Activated CD8-positive, alpha-beta memory T cell treated with anti-CD3 and anti-CD28 coated beads, Interleukin-2, amount 50 U/mL, for 24 hours (primary cell): ENCODE results near the gene CRYBB2.
"Not testable (repeated sequence)": the region's sequence is repeated elsewhere in the genome, so short reads cannot be mapped to it uniquely, and the experiment has no call there.

Source experiments
- DNase-seq: peaks from one replicate; pipeline ENCODE4 v3.0.0-alpha.2; 2020; ENCODE audit errors: extremely low read depth

CRYBB2 gene

DNA sequence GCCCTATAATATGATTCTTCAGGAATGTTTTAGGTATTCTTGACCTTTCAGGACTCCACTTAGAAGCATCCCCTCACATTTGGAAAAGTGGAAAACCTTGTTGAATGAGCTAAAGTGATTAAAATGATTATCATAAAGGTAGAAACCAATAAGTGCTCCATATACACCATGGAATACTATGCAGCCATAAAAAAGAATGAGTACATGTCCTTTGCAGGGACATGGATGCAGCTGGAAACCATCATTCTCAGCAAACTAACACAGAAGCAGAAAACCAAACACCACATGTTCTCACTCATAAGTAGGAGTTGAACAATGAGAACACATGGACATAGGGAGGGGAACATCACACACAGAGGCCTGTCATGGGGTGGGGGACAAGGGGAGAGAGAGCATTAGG, 14.3 kb downstream of the CRYBB2 start:
- DNase-seq: not testable (repeated sequence)

DNA sequence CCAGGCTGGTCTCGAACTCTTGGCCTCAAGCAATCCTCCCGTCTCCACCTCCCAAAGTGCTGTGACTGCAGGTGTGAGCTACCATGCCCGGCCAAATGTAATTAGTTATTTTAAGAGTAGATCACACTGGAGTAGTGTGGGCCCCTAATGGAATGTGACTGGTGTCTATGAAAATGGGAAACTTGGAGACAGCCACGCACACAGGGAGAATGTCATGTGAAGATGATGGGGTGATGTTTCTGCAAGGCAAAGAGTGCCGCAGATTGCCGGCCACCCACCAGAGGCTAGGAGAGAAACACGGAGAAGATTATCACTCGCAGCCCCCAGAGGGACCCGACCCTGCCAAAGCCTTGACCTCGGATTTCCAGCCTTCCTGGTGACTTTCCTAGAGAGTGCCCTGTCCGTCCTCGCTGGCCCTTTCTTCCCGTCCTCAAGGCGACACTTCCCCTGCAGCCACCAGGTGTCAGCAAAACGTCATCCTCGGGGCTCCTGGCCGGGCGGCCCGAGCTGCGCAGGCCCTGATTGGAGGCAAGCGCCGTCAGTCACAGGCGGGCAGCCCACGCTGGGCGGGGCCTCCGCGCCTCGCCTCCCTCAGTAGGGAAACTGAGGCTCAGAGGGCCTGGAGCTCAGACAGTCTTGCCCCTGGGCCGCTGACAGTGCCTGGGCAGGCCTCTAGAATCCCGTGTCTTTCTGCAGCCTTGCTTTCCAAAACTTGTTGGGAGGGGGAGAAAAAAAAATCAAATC, 16.3 kb downstream of the CRYBB2 start:
- DNase-seq: peak; percentile 23

DNA sequence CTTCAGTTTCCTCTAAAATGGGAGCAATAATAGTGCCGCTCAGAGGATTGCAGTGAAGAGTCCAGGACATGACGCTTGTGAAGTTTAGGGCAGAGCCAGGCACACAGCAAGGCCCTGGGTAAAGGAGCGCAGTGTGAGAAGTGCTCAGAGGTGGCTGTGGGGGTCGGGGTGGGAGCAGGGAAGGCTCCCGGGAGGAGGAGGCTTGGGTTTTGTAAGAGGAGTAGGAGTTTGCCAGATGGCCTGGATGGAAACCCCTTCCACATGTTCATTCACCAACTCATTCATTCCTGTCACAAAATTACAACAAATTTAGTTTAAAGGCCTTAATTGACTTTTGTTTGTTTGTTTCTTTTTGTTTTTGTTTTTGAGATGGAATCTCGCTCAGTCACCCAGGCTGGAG, 17.0 kb downstream of the CRYBB2 start:
- no peak for DNase-seq

DNA sequence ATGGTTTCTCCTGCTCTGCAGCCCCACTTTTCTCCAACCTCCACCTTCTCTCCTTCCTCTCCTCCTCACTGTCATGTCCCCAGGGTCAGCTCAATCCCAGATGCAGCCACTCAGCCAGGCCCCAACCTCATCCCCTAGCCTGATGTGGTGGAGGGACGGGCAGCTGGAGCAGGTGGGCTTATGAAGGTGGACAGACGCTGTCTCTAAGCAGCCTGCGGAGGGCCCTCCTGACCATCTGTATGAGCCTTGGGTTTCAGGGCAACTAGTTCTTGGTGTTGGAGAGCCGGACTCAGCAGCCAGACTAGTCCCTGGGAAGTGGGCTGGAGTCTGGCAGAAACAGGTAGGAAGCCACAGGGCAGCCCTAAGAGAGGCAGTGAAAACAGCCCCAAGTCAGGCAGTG, 18.1 kb downstream of the CRYBB2 start:
- DNase-seq: no peak

DNA sequence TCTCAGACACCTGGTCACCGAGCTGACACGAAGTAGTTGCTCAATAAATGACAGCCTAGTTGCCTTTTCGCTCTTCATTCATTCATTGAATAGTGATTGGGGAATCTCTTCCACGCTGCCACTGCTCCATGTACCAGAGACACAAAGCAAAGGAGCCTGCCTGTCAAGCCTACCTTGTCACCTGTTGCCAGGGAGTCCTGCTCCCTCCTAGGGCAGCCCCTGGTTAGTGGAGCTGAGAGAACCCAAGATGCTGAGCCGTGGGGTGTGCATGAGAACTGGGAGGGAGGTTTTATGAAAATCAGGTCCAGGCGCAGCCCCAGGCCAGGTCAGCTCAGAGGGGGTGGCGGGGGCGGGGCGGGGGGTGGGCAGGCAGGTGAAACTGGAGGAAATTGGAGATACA, 18.6 kb downstream of the CRYBB2 start:
- DNase-seq: not testable (repeated sequence)

DNA sequence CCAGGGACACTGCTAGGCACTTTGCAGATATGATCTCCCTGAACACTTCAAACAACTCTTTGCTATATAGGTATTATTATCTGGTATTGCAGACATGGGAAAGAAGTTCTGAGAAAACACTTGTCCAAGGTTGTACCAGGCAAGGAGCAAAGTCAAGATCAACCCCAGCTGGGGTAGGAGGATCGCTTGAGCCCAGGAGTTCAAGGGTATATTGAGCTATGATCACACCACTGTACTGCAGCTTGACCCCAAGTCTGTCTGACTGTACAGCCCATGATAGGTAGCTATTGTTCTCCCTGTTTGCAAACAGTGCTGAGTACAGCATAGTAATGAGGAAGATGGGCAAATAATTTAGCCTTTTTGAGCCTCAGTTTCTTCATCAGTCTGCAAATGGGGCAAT, 35.7 kb downstream of the CRYBB2 start:
- not testable (repeated sequence) for DNase-seq

GRCh38 chr22:25267567-25267966, 48.1 kb downstream of the CRYBB2 start:
- not testable (repeated sequence) for DNase-seq

GRCh38 chr22:25268902-25269301, 49.5 kb downstream of the CRYBB2 start:
- DNase-seq: not testable (repeated sequence)

DNA sequence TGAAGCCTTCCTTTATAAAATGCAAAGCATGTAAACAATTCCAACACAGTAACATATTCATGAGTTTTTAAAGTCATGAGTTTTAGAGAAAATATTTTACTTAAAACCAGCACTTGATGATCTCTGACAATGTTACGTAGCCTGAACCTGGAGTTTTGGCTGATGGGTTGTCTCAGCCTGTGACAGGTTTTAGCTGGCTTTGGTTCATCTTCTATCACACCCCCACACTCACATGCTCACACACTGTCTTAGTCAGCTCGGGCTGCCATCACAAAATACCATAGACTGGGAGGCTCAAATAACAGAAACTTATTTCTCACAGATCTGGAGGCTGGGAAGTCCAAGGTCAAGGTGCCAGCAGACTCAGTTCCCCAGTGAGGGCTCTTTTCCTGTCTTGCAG, 50.6 kb downstream of the CRYBB2 start:
- not testable (repeated sequence) for DNase-seq

DNA sequence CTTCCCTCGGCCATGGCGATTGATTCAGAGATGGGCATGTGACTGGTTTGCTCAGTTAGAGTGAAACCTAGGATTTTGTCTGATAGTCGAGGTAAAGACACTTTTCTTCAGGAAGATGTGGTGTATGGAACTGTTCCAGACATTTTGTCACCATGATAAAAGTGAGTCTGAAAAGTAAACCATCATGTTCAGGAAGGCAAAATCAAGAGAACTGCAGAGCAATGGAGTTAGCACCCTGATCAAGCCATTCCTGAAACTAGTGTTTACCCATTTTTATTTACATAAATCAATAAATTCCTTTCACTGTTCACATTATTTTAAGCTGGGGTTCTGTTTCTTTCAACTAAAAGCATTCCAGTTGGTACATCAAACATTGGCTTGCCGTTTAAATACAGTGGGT, 53.8 kb downstream of the CRYBB2 start:
- DNase-seq: not testable (repeated sequence)

GRCh38 chr22:25273928-25274327, 54.5 kb downstream of the CRYBB2 start:
- DNase-seq: not testable (repeated sequence)

- not testable (repeated sequence) for DNase-seq
These were observed 60.7 kb downstream of the CRYBB2 start for GRCh38 chr22:25280118-25280517.
